ENCODE measurements around the gene NARS2.

NARS2 gene

GRCh38 chr11:78541537-78541936 lies 33.1 kb downstream of the NARS2 start:
- H3K4me1 Mint-ChIP-seq: no peaks in the 10 kb centered on the region

GRCh38 chr11:78540256-78540655 lies 34.4 kb downstream of the NARS2 start:
- Mint-ChIP-seq H3K27me3 (ENCODE audit: low read depth, poor library complexity) (no peaks in the 10 kb centered on the region), H3K4me3 (no peak overlapping the region), H3K9me3 (no peaks in the 10 kb centered on the region), H3K36me3 (ENCODE audit: low read depth) (peaks cover 78% of the 10 kb centered on the region), H3K4me1 (no peaks in the 10 kb centered on the region), H3K27ac (peak overlapping the region; percentile 29)
- DNase-seq: no peak
- no peak for TF ChIP-seq CTCF (IDR thresholded peaks at IDR 0.05)

More at GRCh38 chr11:78541537-78541936, 33.1 kb downstream of the NARS2 start:
- H3K27me3 Mint-ChIP-seq (ENCODE audit: low read depth, poor library complexity): no peaks in the 10 kb centered on the region
- no peak for TF ChIP-seq CTCF (IDR thresholded peaks at IDR 0.05)
- no peak for DNase-seq
- H3K9me3 Mint-ChIP-seq: no peaks in the 10 kb centered on the region
- H3K36me3 Mint-ChIP-seq (ENCODE audit: low read depth): peaks cover 91% of the 10 kb centered on the region
- no peak overlapping the region for H3K4me3 Mint-ChIP-seq
- H3K27ac Mint-ChIP-seq: no peak overlapping the region

- no peaks in the 10 kb centered on the region for H3K9me3 Mint-ChIP-seq
- H3K4me3 Mint-ChIP-seq: no peak overlapping the region
- H3K27me3 Mint-ChIP-seq (ENCODE audit: low read depth, poor library complexity): no peaks in the 10 kb centered on the region
- no peaks in the 10 kb centered on the region for H3K4me1 Mint-ChIP-seq
- no peak overlapping the region for H3K27ac Mint-ChIP-seq
- peaks cover 71% of the 10 kb centered on the region for H3K36me3 Mint-ChIP-seq (ENCODE audit: low read depth)
- no peak for DNase-seq
- no peak for TF ChIP-seq CTCF (IDR thresholded peaks at IDR 0.05)
Observed at GRCh38 chr11:78539506-78539905, 35.2 kb downstream of the NARS2 start.

GRCh38 chr11:78536933-78537332 lies 37.7 kb downstream of the NARS2 start:
- Mint-ChIP-seq H3K36me3 (ENCODE audit: low read depth) (peaks cover 48% of the 10 kb centered on the region), H3K27ac (no peak overlapping the region), H3K9me3 (no peaks in the 10 kb centered on the region), H3K4me1 (no peaks in the 10 kb centered on the region), H3K27me3 (ENCODE audit: low read depth, poor library complexity) (no peaks in the 10 kb centered on the region), H3K4me3 (no peak overlapping the region)
- TF ChIP-seq CTCF (IDR thresholded peaks at IDR 0.05): no peak
- no peak for DNase-seq

GRCh38 chr11:78535920-78536319 lies 38.7 kb downstream of the NARS2 start:
- Mint-ChIP-seq H3K4me3 (no peak overlapping the region), H3K9me3 (no peaks in the 10 kb centered on the region), H3K27me3 (ENCODE audit: low read depth, poor library complexity) (peaks cover 2% of the 10 kb centered on the region), H3K4me1 (no peaks in the 10 kb centered on the region), H3K36me3 (ENCODE audit: low read depth) (peaks cover 38% of the 10 kb centered on the region), H3K27ac (no peak overlapping the region)
- no peak for TF ChIP-seq CTCF (IDR thresholded peaks at IDR 0.05)
- DNase-seq: no peak

GRCh38 chr11:78535027-78535426 lies 39.6 kb downstream of the NARS2 start:
- H3K27ac Mint-ChIP-seq: no peak overlapping the region
- no peak for TF ChIP-seq CTCF (IDR thresholded peaks at IDR 0.05)
- H3K9me3 Mint-ChIP-seq: no peaks in the 10 kb centered on the region
- no peaks in the 10 kb centered on the region for H3K4me1 Mint-ChIP-seq
- peaks cover 32% of the 10 kb centered on the region for H3K36me3 Mint-ChIP-seq (ENCODE audit: low read depth)
- H3K4me3 Mint-ChIP-seq: no peak overlapping the region
- peaks cover 4% of the 10 kb centered on the region for H3K27me3 Mint-ChIP-seq (ENCODE audit: low read depth, poor library complexity)
- DNase-seq: no peak

Data from nephron progenitor cell (in vitro differentiated cells).